ENCODE measurements around the gene FOXP1.

FOXP1 gene

GRCh38 chr3:71351403-71352149 lies 232.0 kb downstream of the FOXP1 start:
- in situ Hi-C loops (cut with HindIII; ENCODE audit: low sequenced_read_pairs) = no loop called here

GRCh38 chr3:71350998-71351397 lies 232.5 kb downstream of the FOXP1 start:
- in situ Hi-C loops (cut with HindIII; ENCODE audit: low sequenced_read_pairs) = no loop called here

DNA sequence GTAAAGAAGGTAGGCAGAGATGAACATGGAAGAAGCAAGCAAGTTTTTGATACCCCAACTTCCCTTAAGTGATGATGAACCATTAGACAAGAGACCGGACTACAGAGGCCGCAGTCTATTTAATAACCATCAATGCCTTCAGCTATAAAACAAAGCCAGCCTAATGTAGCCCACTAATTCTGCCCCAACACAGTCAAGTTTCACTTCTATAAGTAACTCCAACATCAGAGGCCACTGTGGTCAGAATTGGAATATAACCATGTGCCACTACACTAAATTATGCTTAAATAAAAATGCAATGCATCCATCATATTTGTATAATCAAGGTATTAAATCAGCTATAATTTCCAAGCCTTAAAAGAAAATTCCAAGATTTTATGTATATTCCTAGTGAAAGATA lies 234.7 kb downstream of the FOXP1 start:
- in situ Hi-C loops (cut with HindIII; ENCODE audit: low sequenced_read_pairs) = no loop called here

- in situ Hi-C loops (cut with HindIII; ENCODE audit: low sequenced_read_pairs) = no loop called here
These were observed 235.4 kb downstream of the FOXP1 start for GRCh38 chr3:71348001-71348632.

GRCh38 chr3:71346061-71346460 lies 237.5 kb downstream of the FOXP1 start:
- in situ Hi-C loops (cut with HindIII; ENCODE audit: low sequenced_read_pairs) = no loop called here

- in situ Hi-C loops (cut with HindIII; ENCODE audit: low sequenced_read_pairs) = no loop called here
These were observed 238.0 kb downstream of the FOXP1 start for GRCh38 chr3:71345429-71346040.

DNA sequence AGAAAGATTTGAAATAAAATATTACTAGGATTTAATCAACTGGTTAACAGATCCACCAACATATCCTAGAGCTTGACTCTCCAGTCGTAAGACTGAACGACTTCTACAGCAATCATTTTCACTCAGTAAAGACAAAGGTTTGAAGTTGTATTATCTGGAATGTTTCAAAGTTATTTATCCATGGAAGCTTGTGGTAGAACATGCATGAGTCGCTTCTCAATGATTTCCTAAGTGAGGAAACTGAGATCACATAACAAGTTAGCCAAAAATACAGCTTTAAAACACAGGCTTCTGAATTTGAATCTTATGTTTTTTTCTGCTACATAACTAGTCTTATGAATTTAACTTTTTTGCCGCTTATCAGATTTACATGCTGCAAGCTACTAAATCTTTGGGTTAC lies 241.8 kb downstream of the FOXP1 start:
- in situ Hi-C loops (cut with HindIII; ENCODE audit: low sequenced_read_pairs) = no loop called here

DNA sequence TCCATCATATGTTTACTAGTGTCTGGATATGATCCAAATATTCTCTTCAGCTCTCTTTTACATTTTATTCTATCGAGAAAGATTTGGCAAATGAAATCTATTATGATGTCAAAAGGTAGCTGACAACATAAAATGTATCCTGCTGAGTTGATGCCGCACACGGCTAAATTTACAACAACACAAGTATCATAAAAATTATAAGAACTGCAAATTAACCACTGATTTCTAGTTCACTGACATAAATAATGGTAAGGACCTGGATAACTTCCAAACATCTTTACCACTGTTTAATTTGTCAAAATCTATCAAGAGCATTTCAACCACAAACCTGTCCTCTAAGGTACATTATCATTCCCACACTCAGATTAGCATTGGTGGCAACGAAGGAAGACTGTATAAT lies 244.5 kb downstream of the FOXP1 start:
- in situ Hi-C loops (cut with HindIII; ENCODE audit: low sequenced_read_pairs) = no loop called here

DNA sequence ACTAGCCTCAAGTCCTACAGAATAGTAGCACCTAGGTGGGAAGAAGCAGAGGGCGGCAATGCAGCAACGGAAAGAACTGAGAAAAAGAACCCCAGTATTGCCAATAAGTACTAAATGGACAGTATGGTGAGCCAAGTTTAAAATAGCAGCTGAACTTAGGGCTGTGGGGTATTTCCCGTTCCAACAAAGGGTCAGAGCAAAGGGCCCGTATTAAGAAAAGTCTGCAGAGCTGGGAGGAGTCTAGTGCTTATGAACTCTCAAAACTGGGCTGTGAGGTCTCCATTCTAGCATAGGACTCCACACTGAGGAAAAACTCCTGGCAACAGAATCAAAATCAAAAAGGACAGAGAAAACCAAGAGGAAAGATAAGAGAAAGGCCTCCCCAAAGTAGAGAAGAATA lies 250.7 kb downstream of the FOXP1 start:
- in situ Hi-C loops (cut with HindIII; ENCODE audit: low sequenced_read_pairs) = no loop called here

- in situ Hi-C loops (cut with HindIII; ENCODE audit: low sequenced_read_pairs) = no loop called here
These were observed 252.6 kb downstream of the FOXP1 start for GRCh38 chr3:71330909-71331308.

DNA sequence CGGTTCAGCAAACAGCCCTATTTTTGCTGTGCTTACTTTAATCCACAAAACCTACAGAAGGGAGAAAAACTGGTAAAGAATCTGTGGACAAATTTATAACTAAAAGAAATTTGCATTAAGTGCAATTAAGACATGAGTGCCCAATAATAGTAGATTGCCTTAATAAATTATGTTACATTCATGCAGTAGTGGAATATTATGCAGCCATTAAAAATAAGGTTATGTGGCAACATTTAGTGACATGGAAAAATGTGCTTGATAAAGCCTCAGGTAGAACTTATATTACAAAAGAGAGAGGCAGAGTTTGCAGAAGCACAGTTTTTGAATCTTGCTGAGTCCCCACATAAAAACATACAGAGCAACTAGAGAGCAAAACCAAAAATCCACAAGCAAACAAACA lies 253.0 kb downstream of the FOXP1 start:
- in situ Hi-C loops (cut with HindIII; ENCODE audit: low sequenced_read_pairs) = no loop called here

- in situ Hi-C loops (cut with HindIII; ENCODE audit: low sequenced_read_pairs) = no loop called here
These were observed 253.7 kb downstream of the FOXP1 start for GRCh38 chr3:71329817-71330216.

- in situ Hi-C loops (cut with HindIII; ENCODE audit: low sequenced_read_pairs) = no loop called here
These were observed 254.6 kb downstream of the FOXP1 start for GRCh38 chr3:71328926-71329325.

GRCh38 chr3:71327936-71328335 lies 255.6 kb downstream of the FOXP1 start:
- in situ Hi-C loops (cut with HindIII; ENCODE audit: low sequenced_read_pairs) = no loop called here

DNA sequence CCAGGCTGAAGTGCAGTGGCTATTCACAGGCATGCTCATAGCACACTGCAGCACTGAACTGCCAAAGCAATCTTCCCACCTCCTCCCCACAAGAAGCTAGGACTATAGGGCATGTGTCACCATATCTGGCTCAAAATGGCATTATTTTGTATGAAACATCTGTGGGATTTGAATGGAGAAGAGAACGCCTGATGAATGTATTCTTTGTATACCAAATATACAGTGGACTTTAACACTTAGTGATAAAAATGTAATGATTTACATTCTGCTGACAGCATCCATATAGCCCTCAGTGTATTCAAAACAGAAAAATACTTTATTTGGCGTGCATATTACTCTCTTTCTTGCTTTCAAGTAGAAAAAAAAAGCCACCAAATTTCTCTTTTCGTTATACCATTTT lies 257.8 kb downstream of the FOXP1 start:
- in situ Hi-C loops (cut with HindIII; ENCODE audit: low sequenced_read_pairs) = no loop called here

DNA sequence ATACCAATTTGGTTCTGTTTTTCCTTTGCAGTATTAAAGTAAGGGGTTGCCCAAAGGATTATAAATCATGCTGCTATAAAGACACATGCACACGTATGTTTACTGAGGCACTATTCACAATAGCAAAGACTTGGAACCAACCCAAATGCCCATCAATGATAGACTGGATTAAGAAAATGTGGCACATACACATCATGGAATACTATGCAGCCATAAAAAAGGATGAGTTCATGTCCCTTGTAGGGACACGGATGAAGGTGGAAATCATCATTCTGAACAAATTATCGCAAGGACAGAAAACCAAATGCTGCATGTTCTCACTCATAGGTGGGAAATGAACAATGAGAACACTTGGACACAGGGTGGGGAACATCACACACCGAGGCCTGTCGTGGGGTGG lies 259.3 kb downstream of the FOXP1 start:
- in situ Hi-C loops (cut with HindIII; ENCODE audit: low sequenced_read_pairs) = loop anchor here (25.0 kb wide), 1 partner anchor 787 kb away; no protein-coding TSS in a partner anchor

- in situ Hi-C loops (cut with HindIII; ENCODE audit: low sequenced_read_pairs) = loop anchor here (25.0 kb wide), 1 partner anchor 786 kb away; no protein-coding TSS in a partner anchor
These were observed 260.0 kb downstream of the FOXP1 start for GRCh38 chr3:71323558-71323957.

GRCh38 chr3:71322154-71322553 lies 261.4 kb downstream of the FOXP1 start:
- in situ Hi-C loops (cut with HindIII; ENCODE audit: low sequenced_read_pairs) = loop anchor here (25.0 kb wide), 1 partner anchor 785 kb away; no protein-coding TSS in a partner anchor

- in situ Hi-C loops (cut with HindIII; ENCODE audit: low sequenced_read_pairs) = loop anchor here (25.0 kb wide), 1 partner anchor 782 kb away; no protein-coding TSS in a partner anchor
These were observed 263.8 kb downstream of the FOXP1 start for GRCh38 chr3:71319771-71320170.

DNA sequence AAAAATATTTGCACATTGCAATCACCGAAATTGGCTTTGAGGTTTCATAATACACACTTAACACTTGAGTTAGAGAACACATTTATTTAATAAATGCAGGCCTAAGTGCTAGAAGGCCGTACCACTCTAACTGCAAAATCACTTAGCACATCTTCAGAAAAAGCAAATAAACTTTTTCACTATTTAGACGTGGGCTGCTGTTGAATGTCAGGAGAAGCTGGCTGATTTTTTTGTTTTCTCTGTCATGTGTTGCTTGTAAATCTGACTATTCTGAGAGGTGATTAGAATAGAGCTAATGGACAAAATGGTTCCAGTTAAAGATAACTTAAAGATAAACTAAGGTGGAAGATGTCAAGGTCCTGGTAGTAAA lies 265.1 kb downstream of the FOXP1 start:
- in situ Hi-C loops (cut with HindIII; ENCODE audit: low sequenced_read_pairs) = loop anchor here (25.0 kb wide), 1 partner anchor 781 kb away; no protein-coding TSS in a partner anchor

GRCh38 chr3:71317749-71318457 lies 265.6 kb downstream of the FOXP1 start:
- in situ Hi-C loops (cut with HindIII; ENCODE audit: low sequenced_read_pairs) = loop anchor here (25.0 kb wide), 1 partner anchor 781 kb away; no protein-coding TSS in a partner anchor
